H1 (cell line): ENCODE measurements around the gene SLC8A1. TPM values are rescaled to one million over a fixed set of nuclear protein-coding genes. Genes with fewer than 3 reads are reported as not detected.

Experiments
- CTCF ChIA-PET: fragments of 300-600 bp; sonication (Branson Sonifier 250); formaldehyde crosslinking; loops from one replicate; lab custom pipeline; 2021; ENCODE audit not compliant: partially characterized antibody; lab: Charles Lee
- POLR2A ChIA-PET: fragments of 300-600 bp; sonication (Branson Sonifier 250); formaldehyde crosslinking; loops from one replicate; lab custom pipeline; 2021; ENCODE audit warnings: inconsistent platforms; ENCODE audit not compliant: partially characterized antibody; lab: Charles Lee
- DNase-seq, 2 experiments: peaks; one replicate each; pipeline versions ENCODE4 v3.0.0 to v3.0.0-alpha.2; 2010 to 2022; ENCODE audit warnings: low spot score in 2 of 2, low read depth in 1 of 2, mixed read lengths in 1 of 2
- FAIRE-seq: peaks from 2 replicates; lab custom pipeline; 2011; peaks lifted over from hg19 to GRCh38; lab: Jason Lieb, UNC
- H2AFZ ChIP-seq: 2 replicates; pipeline ENCODE4 v1.8.1; 2012; ENCODE audit warnings: low read length, inconsistent platforms
- H2AK5ac ChIP-seq: 2 replicates; pipeline ENCODE4 v1.6.1; 2013; ENCODE audit warnings: low read depth, low read length
- H2BK120ac ChIP-seq: replicated peaks from 2 replicates; pipeline ENCODE3; 2013; ENCODE audit warnings: low read depth, low read length, inconsistent platforms
- H2BK12ac ChIP-seq: 2 replicates; pipeline ENCODE4 v1.6.1; 2013; ENCODE audit warnings: low read depth, low read length
- H2BK15ac ChIP-seq: 2 replicates; pipeline ENCODE4 v1.6.1; 2013; ENCODE audit warnings: low read length
- H2BK20ac ChIP-seq: 2 replicates; pipeline ENCODE4 v1.6.1; 2013; ENCODE audit warnings: low read length
- H2BK5ac ChIP-seq: 2 replicates; pipeline ENCODE4 v1.6.1; 2013; ENCODE audit warnings: low read depth, low read length
- H3K14ac ChIP-seq: 2 replicates; pipeline ENCODE4 v1.6.1; 2013; ENCODE audit warnings: inconsistent platforms; ENCODE audit not compliant: insufficient read length
- H3K18ac ChIP-seq: 2 replicates; pipeline ENCODE4 v1.6.1; 2013; ENCODE audit warnings: low read length; ENCODE audit errors: extremely low read depth
- H3K23ac ChIP-seq: 2 replicates; pipeline ENCODE4 v1.6.1; 2013; ENCODE audit warnings: inconsistent platforms; ENCODE audit not compliant: insufficient read length
- H3K23me2 ChIP-seq: 2 replicates; pipeline ENCODE4 v1.6.1; 2013; ENCODE audit warnings: low read depth, low read length
- H3K27ac ChIP-seq: 2 replicates; pipeline ENCODE4 v1.6.1; 2011; ENCODE audit warnings: low read depth, low read length, inconsistent platforms
- H3K27me3 ChIP-seq, 4 experiments: replicated peaks in 1 of 4; 1 replicate in 1 of 4; 2 replicates in 3 of 4; pipeline versions ENCODE4 v1.6.1 to v1.8.1; 2011 to 2013; ENCODE audit warnings: low read length in 3 of 4, mild to moderate bottlenecking in 3 of 4, inconsistent platforms in 2 of 4, mixed read lengths in 2 of 4, moderate library complexity in 1 of 4; ENCODE audit not compliant: control insufficient read depth in 3 of 4, insufficient read depth in 3 of 4; ENCODE audit errors: extremely low read depth in 1 of 4
- H3K36me3 ChIP-seq, 4 experiments: 2 replicates each; pipeline versions ENCODE4 v1.6.1 to v1.8.1; 2011 to 2013; ENCODE audit warnings: mild to moderate bottlenecking in 4 of 4, low read length in 3 of 4, moderate library complexity in 2 of 4, control low read depth in 1 of 4, inconsistent platforms in 1 of 4; ENCODE audit not compliant: insufficient read depth in 4 of 4, control insufficient read depth in 2 of 4
- H3K4ac ChIP-seq: replicated peaks from 2 replicates; pipeline ENCODE3; 2013; ENCODE audit warnings: low read length, low read depth, mixed read lengths, inconsistent platforms; ENCODE audit not compliant: insufficient read length
- H3K4me1 ChIP-seq, 4 experiments: replicated peaks in 1 of 4; 1 replicate in 1 of 4; 2 replicates in 3 of 4; pipeline versions ENCODE4 v1.6.1 to v1.8.1; 2011 to 2013; ENCODE audit warnings: low read length in 3 of 4, inconsistent platforms in 2 of 4, mixed read lengths in 1 of 4; ENCODE audit not compliant: insufficient read depth in 4 of 4, control insufficient read depth in 3 of 4
- H3K4me2 ChIP-seq, 2 experiments: 2 replicates each; pipeline versions ENCODE4 v1.6.1 to v1.8.1; 2011 to 2013; ENCODE audit warnings: low read depth in 2 of 2, low read length in 2 of 2, control low read depth in 1 of 2, inconsistent platforms in 1 of 2, mild to moderate bottlenecking in 1 of 2; ENCODE audit not compliant: insufficient read depth in 1 of 2
- H3K4me3 ChIP-seq, 4 experiments: fragments of 200-600, 300-600 bp in 1 of 4; sonication (generic), shearing (Covaris generic), sonication (Bioruptor Twin) in 1 of 4; 2 replicates each; pipeline versions ENCODE4 v1.5.1 to v1.8.1; 2011 to 2016; ENCODE audit warnings: low read length in 4 of 4, low read depth in 3 of 4, control low read depth in 2 of 4, inconsistent platforms in 2 of 4, mild to moderate bottlenecking in 2 of 4, mixed read lengths in 1 of 4, moderate library complexity in 1 of 4; ENCODE audit not compliant: insufficient read depth in 2 of 4; ENCODE audit errors: extremely low read depth in 1 of 4
- H3K56ac ChIP-seq: replicated peaks from 2 replicates; pipeline ENCODE3; 2013; ENCODE audit warnings: low read depth, mild to moderate bottlenecking, mixed read lengths, low read length, inconsistent platforms; ENCODE audit not compliant: insufficient read length
- H3K79me1 ChIP-seq: 2 replicates; pipeline ENCODE4 v1.6.1; 2013; ENCODE audit warnings: low read depth, low read length, control low read depth
- H3K79me2 ChIP-seq, 2 experiments: 2 replicates each; pipeline versions ENCODE4 v1.6.1 to v1.8.1; 2012 to 2013; ENCODE audit warnings: low read length in 2 of 2, mild to moderate bottlenecking in 2 of 2, inconsistent platforms in 1 of 2; ENCODE audit not compliant: insufficient read depth in 2 of 2, control insufficient read depth in 1 of 2
- H3K9ac ChIP-seq, 4 experiments: replicated peaks in 1 of 4; 1 replicate in 1 of 4; 2 replicates in 3 of 4; pipeline versions ENCODE4 v1.6.1 to v1.8.1; 2011 to 2013; ENCODE audit warnings: low read depth in 3 of 4, low read length in 3 of 4, control low read depth in 2 of 4, mild to moderate bottlenecking in 2 of 4, moderate library complexity in 2 of 4, inconsistent platforms in 1 of 4; ENCODE audit errors: extremely low read depth in 1 of 4
- H3K9me3 ChIP-seq, 2 experiments: 2 replicates each; pipeline versions ENCODE4 v1.6.1 to v1.8.1; 2012 to 2013; ENCODE audit warnings: mild to moderate bottlenecking in 2 of 2, moderate library complexity in 2 of 2, control low read depth in 1 of 2, inconsistent platforms in 1 of 2, low read depth in 1 of 2, low read length in 1 of 2, mixed read lengths in 1 of 2; ENCODE audit not compliant: insufficient read depth in 2 of 2
- H4K20me1 ChIP-seq, 2 experiments: replicated peaks in 1 of 2; 2 replicates each; pipeline versions ENCODE3 to v1.8.1; 2011 to 2013; ENCODE audit warnings: inconsistent platforms in 2 of 2, low read length in 2 of 2, mild to moderate bottlenecking in 1 of 2; ENCODE audit not compliant: insufficient read depth in 2 of 2, control insufficient read depth in 1 of 2
- H4K5ac ChIP-seq: 2 replicates; pipeline ENCODE4 v1.6.1; 2013; ENCODE audit warnings: low read length, low read depth, mixed read lengths, inconsistent platforms; ENCODE audit not compliant: insufficient read length
- H4K8ac ChIP-seq: 2 replicates; pipeline ENCODE4 v1.8.0; 2013; ENCODE audit warnings: mild to moderate bottlenecking, moderate library complexity, low read length, inconsistent platforms; ENCODE audit not compliant: insufficient read depth; ENCODE audit errors: extremely low read depth
- H4K91ac ChIP-seq: replicated peaks from 2 replicates; pipeline ENCODE3; 2013; ENCODE audit warnings: low read length, mixed read lengths, inconsistent platforms; ENCODE audit not compliant: insufficient read length
- BCL11A ChIP-seq, 2 experiments: IDR thresholded peaks; one replicate each; pipeline ENCODE4 v1.6.1; 2011; ENCODE audit warnings: low read depth in 2 of 2, low read length in 2 of 2, mild to moderate bottlenecking in 2 of 2
- BRCA1 ChIP-seq: IDR thresholded peaks from 2 replicates; pipeline ENCODE4 v1.6.1; 2012; ENCODE audit warnings: low read depth, low read length, improper control_type of control experiment
- CEBPB ChIP-seq: IDR thresholded peaks from 2 replicates; pipeline ENCODE4 v1.6.1; 2012; ENCODE audit warnings: low read depth, low read length
- CHD1 ChIP-seq: IDR thresholded peaks from 2 replicates; pipeline ENCODE4 v1.6.1; 2012; ENCODE audit warnings: low read depth, low read length, improper control_type of control experiment
- CHD2 ChIP-seq: IDR thresholded peaks from 2 replicates; pipeline ENCODE4 v1.6.1; 2012; ENCODE audit warnings: low read length, improper control_type of control experiment
- GTF2F1 ChIP-seq: IDR thresholded peaks from 2 replicates; pipeline ENCODE4 v1.6.1; 2012; ENCODE audit warnings: low read depth, low read length, improper control_type of control experiment, borderline replicate concordance
- HDAC2 ChIP-seq, 2 experiments: fragments of 300-600 bp in 1 of 2; sonication (generic) in 1 of 2; IDR thresholded peaks; 2 replicates each; pipeline ENCODE4 v1.6.1; 2011 to 2012; ENCODE audit warnings: low read depth in 2 of 2, low read length in 2 of 2, mild to moderate bottlenecking in 2 of 2, moderate library complexity in 2 of 2, borderline replicate concordance in 1 of 2, inconsistent platforms in 1 of 2
- HDAC6 ChIP-seq: IDR thresholded peaks from one replicate; pipeline ENCODE4 v1.7.1; 2012; ENCODE audit warnings: low read depth, mild to moderate bottlenecking, inconsistent platforms, low read length, moderate library complexity
- JUN ChIP-seq: IDR thresholded peaks from 2 replicates; pipeline ENCODE4 v1.6.1; 2011; ENCODE audit warnings: low read depth, mild to moderate bottlenecking, improper control_type of control experiment, low read length
- KDM1A ChIP-seq: fragments of 200-600, 300-600 bp; sonication (generic); IDR thresholded peaks from 2 replicates; pipeline ENCODE4 v1.7.1; 2016; ENCODE audit warnings: mild to moderate bottlenecking, low read length, borderline replicate concordance
- POLR2AphosphoS5 ChIP-seq: IDR thresholded peaks from 2 replicates; pipeline ENCODE4 v1.6.1; 2011; ENCODE audit warnings: low read depth, low read length
- RFX5 ChIP-seq: IDR thresholded peaks from 2 replicates; pipeline ENCODE4 v1.6.1; 2011; ENCODE audit warnings: low read depth, low read length, improper control_type of control experiment, borderline replicate concordance
- RNF2 ChIP-seq: fragments of 200-900, 300-1000 bp; sonication (generic); IDR thresholded peaks from 2 replicates; pipeline ENCODE4 v1.7.1; 2016; ENCODE audit warnings: borderline replicate concordance, low read depth, mild to moderate bottlenecking, antibody characterized with exemption, low read length; ENCODE audit not compliant: poor library complexity, severe bottlenecking; ENCODE audit errors: missing control alignments
- RXRA ChIP-seq: IDR thresholded peaks from 2 replicates; pipeline ENCODE4 v1.6.1; 2011; ENCODE audit warnings: low read depth, mild to moderate bottlenecking, low read length, moderate library complexity; ENCODE audit not compliant: insufficient read depth
- SIX5 ChIP-seq: IDR thresholded peaks from 2 replicates; pipeline ENCODE4 v1.6.1; 2011; ENCODE audit warnings: mild to moderate bottlenecking, low read depth, low read length
- WGBS, 2 experiments: shearing (Covaris generic) in 1 of 2; methylation state at CpG; one replicate each; pipeline versions ENCODE4 v1.1.6 to v1.1.7; 2013 to 2015; ENCODE audit warnings: low lambda C conversion rate in 2 of 2, mixed read lengths in 2 of 2, inconsistent platforms in 1 of 2, low coverage in 1 of 2, missing lambda C conversion rate in 1 of 2; ENCODE audit not compliant: insufficient replicate concordance in 2 of 2, insufficient coverage in 1 of 2, insufficient read length in 1 of 2; ENCODE audit errors: extremely low coverage in 1 of 2, missing lambda C conversion rate in 1 of 2; 5-methylcytosine and 5-hydroxymethylcytosine counted together
- polyA plus RNA-seq, 7 experiments: library from polyadenylated mRNA; depleted of rRNA in 3 of 7; stranded (reverse) in 5 of 7; unstranded in 2 of 7; fragments of >200 nt in 5 of 7; fragments of 200-250 nt in 2 of 7; gene quantifications; 1 replicate in 5 of 7; 2 replicates in 1 of 7; 4 replicates in 1 of 7; pipeline versions ENCODE4 v1.2.1 to v1.2.3, GENCODE V29; 2011 to 2013; ENCODE audit warnings: missing spikeins in 2 of 7, mixed read lengths in 2 of 7
- total RNA-seq: library from RNA; stranded (reverse); fragmentation: NEBNext Ultra II Directional; extraction: Animal tissue kit (Norgen Biotek cat#: 25700); gene quantifications from 2 replicates; pipeline ENCODE4 v1.2.1, GENCODE V29; 2021

The SLC8A1 gene
- total and polyA plus RNA-seq, 2 of the 8 experiments (the other 6 are each of a cell fraction or from before 2014, with no cell fraction given): 0.68 to 3.6 TPM

GRCh38 chr2:40457366-40457765 lies 5.5 kb upstream of the SLC8A1 start:
- H3K9ac ChIP-seq: no peak overlapping the region
- no peak overlapping the region for H2BK120ac ChIP-seq
- DNase-seq: no peak
- H3K4me2 ChIP-seq: no peak overlapping the region
- no peak overlapping the region for H3K4ac ChIP-seq
- ChIA-PET CTCF (interaction anchor here (1.6 kb wide), 1 partner anchor 9 kb away, joined by 3 read pairs; no protein-coding TSS in a partner anchor), POLR2A (no interaction called here)
- 93% methylated on average over 3 of the region's 3 CpGs; no CpG with 5 or more reads in 1 of the 2 experiments for WGBS, 2 experiments
- no peak for FAIRE-seq
- no peak overlapping the region for H3K23ac ChIP-seq
- H3K14ac ChIP-seq: no peak overlapping the region
- H3K27ac ChIP-seq: 0 out of 2 replicates have a peak overlapping the region, but pooled peaks have one; percentile 28
- H3K4me3 ChIP-seq: no peak overlapping the region
- peaks cover 3 to 7% (median 4%) of the 10 kb centered on the region in 4 experiments; a peak in 5 of 7 replicates for H3K4me1 ChIP-seq
- no peaks in the 10 kb centered on the region for H3K79me1 ChIP-seq
- H3K56ac ChIP-seq: no peak overlapping the region
- no peak overlapping the region for H4K8ac ChIP-seq
- H3K9me3 ChIP-seq: no peaks in the 10 kb centered on the region
- no peak overlapping the region for H2BK12ac ChIP-seq
- H4K20me1 ChIP-seq: no peaks in the 10 kb centered on the region
- H2AFZ ChIP-seq: no peak overlapping the region
- no peak overlapping the region for H2BK15ac ChIP-seq
- H4K5ac ChIP-seq: no peak overlapping the region
- H3K27me3 ChIP-seq: peaks cover 0 to 13% (median 9%) of the 10 kb centered on the region in 4 experiments; a peak in 5 of 7 replicates
- H3K36me3 ChIP-seq: no peaks in the 10 kb centered on the region
- H2BK20ac ChIP-seq: no peak overlapping the region
- H3K18ac ChIP-seq: no peak overlapping the region
- H3K23me2 ChIP-seq: no peaks in the 10 kb centered on the region; the same call in 1 of the 2 replicates
- no peak overlapping the region for H2BK5ac ChIP-seq
- H4K91ac ChIP-seq: no peak overlapping the region
- H2AK5ac ChIP-seq: no peak overlapping the region
- no peaks in the 10 kb centered on the region for H3K79me2 ChIP-seq
- TF ChIP-seq RXRA (no peak), GTF2F1 (no peak), POLR2AphosphoS5 (no peak), RFX5 (no peak), RNF2 (no peak), SIX5 (no peak), CHD1 (no peak), BCL11A (IDR thresholded peaks at IDR 0.05; ENCODE audit: low read depth in 2 of 2, low read length in 2 of 2) (no peak), JUN (no peak), BRCA1 (no peak), CEBPB (no peak), CHD2 (no peak), KDM1A (no peak), HDAC6 (no peak), HDAC2 (IDR thresholded peaks at IDR 0.05; ENCODE audit: borderline replicate concordance in 1 of 2, low read depth in 2 of 2, low read length in 2 of 2) (no peak)
